Heart left ventricle (tissue), 13 donors: ENCODE data around the gene GLIPR1L1.

ENCODE experiments used
- CTCF ChIP-seq, 12 donors: fragments of 200-600 bp; sonication (generic) in 4 of 12; IDR thresholded peaks; one replicate each; pipeline versions ENCODE4 v1.5.0 to v1.8.0; 2018 to 2022; ENCODE audit warnings: antibody characterized with exemption in 12 of 12, mild to moderate bottlenecking in 5 of 12
- POLR2A ChIP-seq, 2 donors: fragments of 450-650 bp; IDR thresholded peaks; one replicate each; pipeline ENCODE4 v1.6.1; 2017; ENCODE audit warnings: antibody characterized with exemption in 2 of 2, mild to moderate bottlenecking in 2 of 2, moderate library complexity in 2 of 2
- donor health status: ischemic (EF 13 %, LVEDD 7.1; RV severe dilation, severe dysfunction).
- donor health status: DM: no; HTN: yes; CAD: no.
- donor health status: DM: no; HTN: no; CAD: no.
- donor health status: ischemic (EF 25% LVEDD 6.9; RV normal size, moderate dysfunction).
- donor health status: ischemic (EF 25% LVEDD 5.7; RV mildly dilated, moderate dysfunction).
- donor health status: ischemic (EF 35%, LVEDD 5.7; RV mildly dilated, moderate dysfunction).
- donor health status: nonischemic (EF 11% LVEDD 7.7; RV severe dilation, severe dysfunction).
- donor health status: DM: yes; HTN: yes; CAD: no.
- donor health status: PGD.
- donor health status: ischemic (EF 29% LVEDD 5.4; RV normal size, mild dysfunction).
- donor health status: nonischemic (EF 23%, LVEDD 6.1; RV moderate dilation, normal function).

DNA sequence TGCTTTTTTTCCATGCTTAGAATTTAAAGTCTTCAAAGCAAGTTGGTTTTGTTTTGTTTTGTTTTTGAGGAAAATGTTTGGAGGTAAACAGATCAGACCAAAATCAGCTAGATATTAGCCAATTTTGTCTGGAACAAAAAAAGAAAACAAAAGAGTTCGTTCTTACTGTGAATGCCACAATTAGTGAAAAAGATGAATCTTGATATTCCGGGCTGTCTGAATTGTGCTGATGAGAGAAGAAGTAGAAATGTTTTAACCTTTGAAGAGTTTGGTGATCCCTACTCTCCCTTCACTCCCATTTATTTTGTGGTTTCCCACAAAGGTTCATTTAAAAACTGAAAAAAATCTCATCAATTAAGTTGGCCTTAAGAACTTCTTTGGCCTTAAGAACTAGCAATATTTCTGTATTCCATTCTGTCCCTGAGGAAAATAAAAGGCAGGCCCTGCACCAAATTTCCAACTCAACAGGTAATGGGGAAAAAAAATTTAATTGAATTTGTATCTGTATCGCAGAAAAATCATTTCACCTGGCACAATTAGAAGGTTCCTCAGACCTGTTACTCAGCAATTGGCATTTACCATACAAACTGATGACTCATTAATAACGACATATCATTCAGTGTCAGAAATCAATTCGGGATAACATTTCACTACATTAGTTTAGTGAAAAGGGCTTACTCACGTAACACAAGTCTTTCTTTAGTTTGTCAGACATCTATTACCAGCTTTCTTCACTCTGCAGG lies 55.9 kb downstream of the GLIPR1L1 start:
- no peak for TF ChIP-seq CTCF (IDR thresholded peaks at IDR 0.05)
- no peak for TF ChIP-seq POLR2A (IDR thresholded peaks at IDR 0.05)
